ENCODE results near the gene HMGB2. TPM values are rescaled to one million over a fixed set of nuclear protein-coding genes. Genes with fewer than 3 reads are reported as not detected.

The HMGB2 gene
- total and polyA plus RNA-seq, 2 of the 8 experiments (the other 6 are each of a cell fraction or from before 2014, with no cell fraction given), result 54.7 to 218 TPM

DNA sequence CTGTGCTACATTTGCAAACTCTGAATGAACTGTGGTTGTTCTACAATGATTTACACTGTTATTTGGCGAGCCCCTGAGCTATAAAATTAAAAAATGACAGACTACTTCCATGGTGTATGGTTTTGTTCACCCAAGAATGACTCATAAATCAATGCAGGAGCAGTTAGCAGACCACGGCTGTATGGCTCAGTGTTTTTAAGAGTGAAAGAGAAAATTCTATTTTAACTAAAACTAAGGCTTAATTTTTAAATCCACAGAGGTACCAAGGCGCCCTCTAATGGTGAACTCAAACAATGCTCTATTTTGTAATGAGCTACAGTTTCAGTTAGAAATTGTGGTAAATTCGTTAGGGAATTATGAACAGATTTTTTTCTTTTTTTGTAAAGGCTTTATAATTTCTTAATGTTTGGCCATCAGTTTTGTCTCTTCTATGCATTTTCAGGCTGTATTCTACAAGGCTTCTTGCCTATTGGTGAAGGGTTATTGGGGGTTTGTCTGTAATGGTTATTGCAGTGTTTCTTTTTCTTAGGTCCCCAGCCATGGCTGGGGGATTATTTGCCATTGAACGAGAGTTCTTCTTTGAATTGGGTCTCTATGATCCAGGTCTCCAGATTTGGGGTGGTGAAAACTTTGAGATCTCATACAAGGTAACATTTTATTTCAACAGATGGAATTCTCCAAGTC lies 32.5 kb downstream of the HMGB2 start (continued):
- TF ChIP-seq, protein P1, sequence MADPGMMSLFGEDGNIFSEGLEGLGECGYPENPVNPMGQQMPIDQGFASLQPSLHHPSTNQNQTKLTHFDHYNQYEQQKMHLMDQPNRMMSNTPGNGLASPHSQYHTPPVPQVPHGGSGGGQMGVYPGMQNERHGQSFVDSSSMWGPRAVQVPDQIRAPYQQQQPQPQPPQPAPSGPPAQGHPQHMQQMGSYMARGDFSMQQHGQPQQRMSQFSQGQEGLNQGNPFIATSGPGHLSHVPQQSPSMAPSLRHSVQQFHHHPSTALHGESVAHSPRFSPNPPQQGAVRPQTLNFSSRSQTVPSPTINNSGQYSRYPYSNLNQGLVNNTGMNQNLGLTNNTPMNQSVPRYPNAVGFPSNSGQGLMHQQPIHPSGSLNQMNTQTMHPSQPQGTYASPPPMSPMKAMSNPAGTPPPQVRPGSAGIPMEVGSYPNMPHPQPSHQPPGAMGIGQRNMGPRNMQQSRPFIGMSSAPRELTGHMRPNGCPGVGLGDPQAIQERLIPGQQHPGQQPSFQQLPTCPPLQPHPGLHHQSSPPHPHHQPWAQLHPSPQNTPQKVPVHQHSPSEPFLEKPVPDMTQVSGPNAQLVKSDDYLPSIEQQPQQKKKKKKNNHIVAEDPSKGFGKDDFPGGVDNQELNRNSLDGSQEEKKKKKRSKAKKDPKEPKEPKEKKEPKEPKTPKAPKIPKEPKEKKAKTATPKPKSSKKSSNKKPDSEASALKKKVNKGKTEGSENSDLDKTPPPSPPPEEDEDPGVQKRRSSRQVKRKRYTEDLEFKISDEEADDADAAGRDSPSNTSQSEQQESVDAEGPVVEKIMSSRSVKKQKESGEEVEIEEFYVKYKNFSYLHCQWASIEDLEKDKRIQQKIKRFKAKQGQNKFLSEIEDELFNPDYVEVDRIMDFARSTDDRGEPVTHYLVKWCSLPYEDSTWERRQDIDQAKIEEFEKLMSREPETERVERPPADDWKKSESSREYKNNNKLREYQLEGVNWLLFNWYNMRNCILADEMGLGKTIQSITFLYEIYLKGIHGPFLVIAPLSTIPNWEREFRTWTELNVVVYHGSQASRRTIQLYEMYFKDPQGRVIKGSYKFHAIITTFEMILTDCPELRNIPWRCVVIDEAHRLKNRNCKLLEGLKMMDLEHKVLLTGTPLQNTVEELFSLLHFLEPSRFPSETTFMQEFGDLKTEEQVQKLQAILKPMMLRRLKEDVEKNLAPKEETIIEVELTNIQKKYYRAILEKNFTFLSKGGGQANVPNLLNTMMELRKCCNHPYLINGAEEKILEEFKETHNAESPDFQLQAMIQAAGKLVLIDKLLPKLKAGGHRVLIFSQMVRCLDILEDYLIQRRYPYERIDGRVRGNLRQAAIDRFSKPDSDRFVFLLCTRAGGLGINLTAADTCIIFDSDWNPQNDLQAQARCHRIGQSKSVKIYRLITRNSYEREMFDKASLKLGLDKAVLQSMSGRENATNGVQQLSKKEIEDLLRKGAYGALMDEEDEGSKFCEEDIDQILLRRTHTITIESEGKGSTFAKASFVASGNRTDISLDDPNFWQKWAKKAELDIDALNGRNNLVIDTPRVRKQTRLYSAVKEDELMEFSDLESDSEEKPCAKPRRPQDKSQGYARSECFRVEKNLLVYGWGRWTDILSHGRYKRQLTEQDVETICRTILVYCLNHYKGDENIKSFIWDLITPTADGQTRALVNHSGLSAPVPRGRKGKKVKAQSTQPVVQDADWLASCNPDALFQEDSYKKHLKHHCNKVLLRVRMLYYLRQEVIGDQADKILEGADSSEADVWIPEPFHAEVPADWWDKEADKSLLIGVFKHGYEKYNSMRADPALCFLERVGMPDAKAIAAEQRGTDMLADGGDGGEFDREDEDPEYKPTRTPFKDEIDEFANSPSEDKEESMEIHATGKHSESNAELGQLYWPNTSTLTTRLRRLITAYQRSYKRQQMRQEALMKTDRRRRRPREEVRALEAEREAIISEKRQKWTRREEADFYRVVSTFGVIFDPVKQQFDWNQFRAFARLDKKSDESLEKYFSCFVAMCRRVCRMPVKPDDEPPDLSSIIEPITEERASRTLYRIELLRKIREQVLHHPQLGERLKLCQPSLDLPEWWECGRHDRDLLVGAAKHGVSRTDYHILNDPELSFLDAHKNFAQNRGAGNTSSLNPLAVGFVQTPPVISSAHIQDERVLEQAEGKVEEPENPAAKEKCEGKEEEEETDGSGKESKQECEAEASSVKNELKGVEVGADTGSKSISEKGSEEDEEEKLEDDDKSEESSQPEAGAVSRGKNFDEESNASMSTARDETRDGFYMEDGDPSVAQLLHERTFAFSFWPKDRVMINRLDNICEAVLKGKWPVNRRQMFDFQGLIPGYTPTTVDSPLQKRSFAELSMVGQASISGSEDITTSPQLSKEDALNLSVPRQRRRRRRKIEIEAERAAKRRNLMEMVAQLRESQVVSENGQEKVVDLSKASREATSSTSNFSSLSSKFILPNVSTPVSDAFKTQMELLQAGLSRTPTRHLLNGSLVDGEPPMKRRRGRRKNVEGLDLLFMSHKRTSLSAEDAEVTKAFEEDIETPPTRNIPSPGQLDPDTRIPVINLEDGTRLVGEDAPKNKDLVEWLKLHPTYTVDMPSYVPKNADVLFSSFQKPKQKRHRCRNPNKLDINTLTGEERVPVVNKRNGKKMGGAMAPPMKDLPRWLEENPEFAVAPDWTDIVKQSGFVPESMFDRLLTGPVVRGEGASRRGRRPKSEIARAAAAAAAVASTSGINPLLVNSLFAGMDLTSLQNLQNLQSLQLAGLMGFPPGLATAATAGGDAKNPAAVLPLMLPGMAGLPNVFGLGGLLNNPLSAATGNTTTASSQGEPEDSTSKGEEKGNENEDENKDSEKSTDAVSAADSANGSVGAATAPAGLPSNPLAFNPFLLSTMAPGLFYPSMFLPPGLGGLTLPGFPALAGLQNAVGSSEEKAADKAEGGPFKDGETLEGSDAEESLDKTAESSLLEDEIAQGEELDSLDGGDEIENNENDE (IDR thresholded peaks at IDR 0.05; ENCODE audit: insufficient replicate concordance, low read length), result peak; percentile 71
- no peak for TF ChIP-seq JUN (IDR thresholded peaks at IDR 0.05; ENCODE audit: low read depth, low read length)
- no peak for TF ChIP-seq RXRA (IDR thresholded peaks at IDR 0.05; ENCODE audit: insufficient read depth, low read depth, low read length)
- TF ChIP-seq, protein P2, sequence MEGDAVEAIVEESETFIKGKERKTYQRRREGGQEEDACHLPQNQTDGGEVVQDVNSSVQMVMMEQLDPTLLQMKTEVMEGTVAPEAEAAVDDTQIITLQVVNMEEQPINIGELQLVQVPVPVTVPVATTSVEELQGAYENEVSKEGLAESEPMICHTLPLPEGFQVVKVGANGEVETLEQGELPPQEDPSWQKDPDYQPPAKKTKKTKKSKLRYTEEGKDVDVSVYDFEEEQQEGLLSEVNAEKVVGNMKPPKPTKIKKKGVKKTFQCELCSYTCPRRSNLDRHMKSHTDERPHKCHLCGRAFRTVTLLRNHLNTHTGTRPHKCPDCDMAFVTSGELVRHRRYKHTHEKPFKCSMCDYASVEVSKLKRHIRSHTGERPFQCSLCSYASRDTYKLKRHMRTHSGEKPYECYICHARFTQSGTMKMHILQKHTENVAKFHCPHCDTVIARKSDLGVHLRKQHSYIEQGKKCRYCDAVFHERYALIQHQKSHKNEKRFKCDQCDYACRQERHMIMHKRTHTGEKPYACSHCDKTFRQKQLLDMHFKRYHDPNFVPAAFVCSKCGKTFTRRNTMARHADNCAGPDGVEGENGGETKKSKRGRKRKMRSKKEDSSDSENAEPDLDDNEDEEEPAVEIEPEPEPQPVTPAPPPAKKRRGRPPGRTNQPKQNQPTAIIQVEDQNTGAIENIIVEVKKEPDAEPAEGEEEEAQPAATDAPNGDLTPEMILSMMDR (IDR thresholded peaks at IDR 0.05; ENCODE audit: control extremely low read depth in 1 of 3, insufficient read depth in 1 of 3, low read depth in 1 of 3, low read length in 3 of 3), result peak in 2 of 3 experiments; percentile 32 to 62; a peak in 2 of 4 replicates
- no peak for TF ChIP-seq BRCA1 (IDR thresholded peaks at IDR 0.05; ENCODE audit: low read depth, low read length)
- peak; percentile 57 to 60 for TF ChIP-seq RAD21 (IDR thresholded peaks at IDR 0.05 in 1 of 2, conservative IDR thresholded peaks at IDR 0.05 in 1 of 2; ENCODE audit: low read depth in 2 of 2, low read length in 2 of 2)
- TF ChIP-seq BCL11A (IDR thresholded peaks at IDR 0.05; ENCODE audit: low read depth in 2 of 2, low read length in 2 of 2), result no peak
